H1 (cell line): ENCODE results near the gene ZSWIM2. TPM values are rescaled to one million over a fixed set of nuclear protein-coding genes. Genes with fewer than 3 reads are reported as not detected.

Experiments
- CTCF ChIA-PET: fragments of 300-600 bp; sonication (Branson Sonifier 250); formaldehyde crosslinking; loops from one replicate; lab custom pipeline; 2021; ENCODE audit not compliant: partially characterized antibody; lab: Charles Lee
- POLR2A ChIA-PET: fragments of 300-600 bp; sonication (Branson Sonifier 250); formaldehyde crosslinking; loops from one replicate; lab custom pipeline; 2021; ENCODE audit warnings: inconsistent platforms; ENCODE audit not compliant: partially characterized antibody; lab: Charles Lee
- DNase-seq, 2 experiments: peaks; one replicate each; pipeline versions ENCODE4 v3.0.0 to v3.0.0-alpha.2; 2010 to 2022; ENCODE audit warnings: low spot score in 2 of 2, low read depth in 1 of 2, mixed read lengths in 1 of 2
- FAIRE-seq: peaks from 2 replicates; lab custom pipeline; 2011; peaks lifted over from hg19 to GRCh38; lab: Jason Lieb, UNC
- H2AFZ ChIP-seq: 2 replicates; pipeline ENCODE4 v1.8.1; 2012; ENCODE audit warnings: low read length, inconsistent platforms
- H2AK5ac ChIP-seq: 2 replicates; pipeline ENCODE4 v1.6.1; 2013; ENCODE audit warnings: low read depth, low read length
- H2BK120ac ChIP-seq: replicated peaks from 2 replicates; pipeline ENCODE3; 2013; ENCODE audit warnings: low read depth, low read length, inconsistent platforms
- H2BK12ac ChIP-seq: 2 replicates; pipeline ENCODE4 v1.6.1; 2013; ENCODE audit warnings: low read depth, low read length
- H2BK15ac ChIP-seq: 2 replicates; pipeline ENCODE4 v1.6.1; 2013; ENCODE audit warnings: low read length
- H2BK20ac ChIP-seq: 2 replicates; pipeline ENCODE4 v1.6.1; 2013; ENCODE audit warnings: low read length
- H2BK5ac ChIP-seq: 2 replicates; pipeline ENCODE4 v1.6.1; 2013; ENCODE audit warnings: low read depth, low read length
- H3K14ac ChIP-seq: 2 replicates; pipeline ENCODE4 v1.6.1; 2013; ENCODE audit warnings: inconsistent platforms; ENCODE audit not compliant: insufficient read length
- H3K18ac ChIP-seq: 2 replicates; pipeline ENCODE4 v1.6.1; 2013; ENCODE audit warnings: low read length; ENCODE audit errors: extremely low read depth
- H3K23ac ChIP-seq: 2 replicates; pipeline ENCODE4 v1.6.1; 2013; ENCODE audit warnings: inconsistent platforms; ENCODE audit not compliant: insufficient read length
- H3K23me2 ChIP-seq: 2 replicates; pipeline ENCODE4 v1.6.1; 2013; ENCODE audit warnings: low read depth, low read length
- H3K27ac ChIP-seq: 2 replicates; pipeline ENCODE4 v1.6.1; 2011; ENCODE audit warnings: low read depth, low read length, inconsistent platforms
- H3K27me3 ChIP-seq, 4 experiments: replicated peaks in 1 of 4; 1 replicate in 1 of 4; 2 replicates in 3 of 4; pipeline versions ENCODE4 v1.6.1 to v1.8.1; 2011 to 2013; ENCODE audit warnings: low read length in 3 of 4, mild to moderate bottlenecking in 3 of 4, inconsistent platforms in 2 of 4, mixed read lengths in 2 of 4, moderate library complexity in 1 of 4; ENCODE audit not compliant: control insufficient read depth in 3 of 4, insufficient read depth in 3 of 4; ENCODE audit errors: extremely low read depth in 1 of 4
- H3K36me3 ChIP-seq, 4 experiments: 2 replicates each; pipeline versions ENCODE4 v1.6.1 to v1.8.1; 2011 to 2013; ENCODE audit warnings: mild to moderate bottlenecking in 4 of 4, low read length in 3 of 4, moderate library complexity in 2 of 4, control low read depth in 1 of 4, inconsistent platforms in 1 of 4; ENCODE audit not compliant: insufficient read depth in 4 of 4, control insufficient read depth in 2 of 4
- H3K4ac ChIP-seq: replicated peaks from 2 replicates; pipeline ENCODE3; 2013; ENCODE audit warnings: low read length, low read depth, mixed read lengths, inconsistent platforms; ENCODE audit not compliant: insufficient read length
- H3K4me1 ChIP-seq, 4 experiments: replicated peaks in 1 of 4; 1 replicate in 1 of 4; 2 replicates in 3 of 4; pipeline versions ENCODE4 v1.6.1 to v1.8.1; 2011 to 2013; ENCODE audit warnings: low read length in 3 of 4, inconsistent platforms in 2 of 4, mixed read lengths in 1 of 4; ENCODE audit not compliant: insufficient read depth in 4 of 4, control insufficient read depth in 3 of 4
- H3K4me2 ChIP-seq, 2 experiments: 2 replicates each; pipeline versions ENCODE4 v1.6.1 to v1.8.1; 2011 to 2013; ENCODE audit warnings: low read depth in 2 of 2, low read length in 2 of 2, control low read depth in 1 of 2, inconsistent platforms in 1 of 2, mild to moderate bottlenecking in 1 of 2; ENCODE audit not compliant: insufficient read depth in 1 of 2
- H3K4me3 ChIP-seq, 4 experiments: fragments of 200-600, 300-600 bp in 1 of 4; sonication (generic), shearing (Covaris generic), sonication (Bioruptor Twin) in 1 of 4; 2 replicates each; pipeline versions ENCODE4 v1.5.1 to v1.8.1; 2011 to 2016; ENCODE audit warnings: low read length in 4 of 4, low read depth in 3 of 4, control low read depth in 2 of 4, inconsistent platforms in 2 of 4, mild to moderate bottlenecking in 2 of 4, mixed read lengths in 1 of 4, moderate library complexity in 1 of 4; ENCODE audit not compliant: insufficient read depth in 2 of 4; ENCODE audit errors: extremely low read depth in 1 of 4
- H3K56ac ChIP-seq: replicated peaks from 2 replicates; pipeline ENCODE3; 2013; ENCODE audit warnings: low read depth, mild to moderate bottlenecking, mixed read lengths, low read length, inconsistent platforms; ENCODE audit not compliant: insufficient read length
- H3K79me1 ChIP-seq: 2 replicates; pipeline ENCODE4 v1.6.1; 2013; ENCODE audit warnings: low read depth, low read length, control low read depth
- H3K79me2 ChIP-seq, 2 experiments: 2 replicates each; pipeline versions ENCODE4 v1.6.1 to v1.8.1; 2012 to 2013; ENCODE audit warnings: low read length in 2 of 2, mild to moderate bottlenecking in 2 of 2, inconsistent platforms in 1 of 2; ENCODE audit not compliant: insufficient read depth in 2 of 2, control insufficient read depth in 1 of 2
- H3K9ac ChIP-seq, 4 experiments: replicated peaks in 1 of 4; 1 replicate in 1 of 4; 2 replicates in 3 of 4; pipeline versions ENCODE4 v1.6.1 to v1.8.1; 2011 to 2013; ENCODE audit warnings: low read depth in 3 of 4, low read length in 3 of 4, control low read depth in 2 of 4, mild to moderate bottlenecking in 2 of 4, moderate library complexity in 2 of 4, inconsistent platforms in 1 of 4; ENCODE audit errors: extremely low read depth in 1 of 4
- H3K9me3 ChIP-seq, 2 experiments: 2 replicates each; pipeline versions ENCODE4 v1.6.1 to v1.8.1; 2012 to 2013; ENCODE audit warnings: mild to moderate bottlenecking in 2 of 2, moderate library complexity in 2 of 2, control low read depth in 1 of 2, inconsistent platforms in 1 of 2, low read depth in 1 of 2, low read length in 1 of 2, mixed read lengths in 1 of 2; ENCODE audit not compliant: insufficient read depth in 2 of 2
- H4K20me1 ChIP-seq, 2 experiments: replicated peaks in 1 of 2; 2 replicates each; pipeline versions ENCODE3 to v1.8.1; 2011 to 2013; ENCODE audit warnings: inconsistent platforms in 2 of 2, low read length in 2 of 2, mild to moderate bottlenecking in 1 of 2; ENCODE audit not compliant: insufficient read depth in 2 of 2, control insufficient read depth in 1 of 2
- H4K5ac ChIP-seq: 2 replicates; pipeline ENCODE4 v1.6.1; 2013; ENCODE audit warnings: low read length, low read depth, mixed read lengths, inconsistent platforms; ENCODE audit not compliant: insufficient read length
- H4K8ac ChIP-seq: 2 replicates; pipeline ENCODE4 v1.8.0; 2013; ENCODE audit warnings: mild to moderate bottlenecking, moderate library complexity, low read length, inconsistent platforms; ENCODE audit not compliant: insufficient read depth; ENCODE audit errors: extremely low read depth
- H4K91ac ChIP-seq: replicated peaks from 2 replicates; pipeline ENCODE3; 2013; ENCODE audit warnings: low read length, mixed read lengths, inconsistent platforms; ENCODE audit not compliant: insufficient read length
- RFX5 ChIP-seq: IDR thresholded peaks from 2 replicates; pipeline ENCODE4 v1.6.1; 2011; ENCODE audit warnings: low read depth, low read length, improper control_type of control experiment, borderline replicate concordance
- SRF ChIP-seq: IDR thresholded peaks from 2 replicates; pipeline ENCODE4 v1.6.1; 2011; ENCODE audit warnings: mild to moderate bottlenecking, low read depth, low read length, moderate library complexity
- WGBS, 2 experiments: shearing (Covaris generic) in 1 of 2; methylation state at CpG; one replicate each; pipeline versions ENCODE4 v1.1.6 to v1.1.7; 2013 to 2015; ENCODE audit warnings: low lambda C conversion rate in 2 of 2, mixed read lengths in 2 of 2, inconsistent platforms in 1 of 2, low coverage in 1 of 2, missing lambda C conversion rate in 1 of 2; ENCODE audit not compliant: insufficient replicate concordance in 2 of 2, insufficient coverage in 1 of 2, insufficient read length in 1 of 2; ENCODE audit errors: extremely low coverage in 1 of 2, missing lambda C conversion rate in 1 of 2; 5-methylcytosine and 5-hydroxymethylcytosine counted together
- polyA plus RNA-seq, 7 experiments: library from polyadenylated mRNA; depleted of rRNA in 3 of 7; stranded (reverse) in 5 of 7; unstranded in 2 of 7; fragments of >200 nt in 5 of 7; fragments of 200-250 nt in 2 of 7; gene quantifications; 1 replicate in 5 of 7; 2 replicates in 1 of 7; 4 replicates in 1 of 7; pipeline versions ENCODE4 v1.2.1 to v1.2.3, GENCODE V29; 2011 to 2013; ENCODE audit warnings: missing spikeins in 2 of 7, mixed read lengths in 2 of 7
- total RNA-seq: library from RNA; stranded (reverse); fragmentation: NEBNext Ultra II Directional; extraction: Animal tissue kit (Norgen Biotek cat#: 25700); gene quantifications from 2 replicates; pipeline ENCODE4 v1.2.1, GENCODE V29; 2021

The ZSWIM2 gene
- total and polyA plus RNA-seq, 2 of the 8 experiments (the other 6 are each of a cell fraction or from before 2014, with no cell fraction given), result not detected

DNA sequence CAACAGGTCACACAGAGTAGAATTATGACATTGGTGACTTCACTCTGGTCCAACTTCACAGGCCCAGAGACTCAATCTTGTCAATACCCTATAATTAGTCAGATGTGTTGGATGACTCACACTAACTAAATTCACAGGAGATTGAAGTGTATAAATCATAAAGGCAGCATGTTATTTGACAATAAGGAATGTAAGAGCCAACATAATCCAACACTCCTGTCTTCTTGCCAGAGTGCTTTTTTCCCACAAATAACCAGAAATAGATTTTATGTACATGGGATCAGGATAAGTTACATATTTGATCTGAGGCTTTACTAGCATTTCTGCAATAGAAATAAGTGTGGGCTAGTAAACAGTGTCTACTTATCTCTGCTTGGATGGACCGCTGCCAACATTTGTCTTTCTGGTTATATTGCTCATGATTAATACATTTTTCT is 42.2 kb upstream of the ZSWIM2 start:
- CTCF ChIA-PET, result no interaction called here

More for the DNA sequence above, 42.2 kb upstream of the ZSWIM2 start:
- H2AFZ ChIP-seq, result no peak overlapping the region
- no peak overlapping the region for H3K27ac ChIP-seq
- H3K79me1 ChIP-seq, result no peaks in the 10 kb centered on the region
- H3K23ac ChIP-seq, result no peak overlapping the region
- H2BK20ac ChIP-seq, result no peak overlapping the region
- H3K36me3 ChIP-seq, result no peaks in the 10 kb centered on the region
- no peak overlapping the region for H2AK5ac ChIP-seq
- H4K20me1 ChIP-seq, result no peaks in the 10 kb centered on the region
- H3K4me3 ChIP-seq, result no peak overlapping the region
- no peak overlapping the region for H3K4ac ChIP-seq
- DNase-seq (no peak), FAIRE-seq (no peak)
- WGBS, 2 experiments, result 100% methylated on average over 1 of the region's 1 CpG; no CpG with 5 or more reads in 1 of the 2 experiments
- no peak overlapping the region for H2BK12ac ChIP-seq
- no peaks in the 10 kb centered on the region for H3K4me1 ChIP-seq
- no peaks in the 10 kb centered on the region for H3K23me2 ChIP-seq
- H4K91ac ChIP-seq, result no peak overlapping the region
- H4K5ac ChIP-seq, result no peak overlapping the region
- no peak for TF ChIP-seq SRF
- TF ChIP-seq RFX5, result no peak
- no peaks in the 10 kb centered on the region for H3K79me2 ChIP-seq
- H3K9ac ChIP-seq, result no peak overlapping the region
- no peak overlapping the region for H3K4me2 ChIP-seq
- no peak overlapping the region for H2BK5ac ChIP-seq
- H3K14ac ChIP-seq, result no peak overlapping the region
- no peak overlapping the region for H2BK120ac ChIP-seq
- no peak overlapping the region for H3K56ac ChIP-seq
- H3K27me3 ChIP-seq, result peaks cover 0 to 1% (median 0%) of the 10 kb centered on the region in 4 experiments; a peak in 1 of 7 replicates
- H4K8ac ChIP-seq, result no peak overlapping the region
- POLR2A ChIA-PET, result no interaction called here
- H2BK15ac ChIP-seq, result no peak overlapping the region
- no peak overlapping the region for H3K18ac ChIP-seq
- H3K9me3 ChIP-seq, result no peaks in the 10 kb centered on the region
